Right lung (tissue), 5 donors: Measurements from ENCODE around the gene DIAPH2. TPM values are rescaled to one million over a fixed set of nuclear protein-coding genes. Genes with fewer than 3 reads are reported as not detected.

Experiments used
- DNase-seq, 2 donors: peaks; one replicate each; pipeline ENCODE4 v3.0.0-alpha.2; 2013
- polyA plus RNA-seq, 5 donors: library from polyadenylated mRNA; unstranded; fragments of 120-200 nt; gene quantifications; one replicate each; pipeline versions ENCODE4 v1.2.1 to v1.2.3, GENCODE V29; 2013; ENCODE audit warnings: inconsistent platforms in 1 of 5, low replicate concordance in 1 of 5; ENCODE audit not compliant: insufficient read length in 5 of 5, insufficient read depth in 1 of 5

DIAPH2 gene
- polyA plus RNA-seq, 5 donors = 9.0 to 18.4 (median 15.7) TPM

DNA sequence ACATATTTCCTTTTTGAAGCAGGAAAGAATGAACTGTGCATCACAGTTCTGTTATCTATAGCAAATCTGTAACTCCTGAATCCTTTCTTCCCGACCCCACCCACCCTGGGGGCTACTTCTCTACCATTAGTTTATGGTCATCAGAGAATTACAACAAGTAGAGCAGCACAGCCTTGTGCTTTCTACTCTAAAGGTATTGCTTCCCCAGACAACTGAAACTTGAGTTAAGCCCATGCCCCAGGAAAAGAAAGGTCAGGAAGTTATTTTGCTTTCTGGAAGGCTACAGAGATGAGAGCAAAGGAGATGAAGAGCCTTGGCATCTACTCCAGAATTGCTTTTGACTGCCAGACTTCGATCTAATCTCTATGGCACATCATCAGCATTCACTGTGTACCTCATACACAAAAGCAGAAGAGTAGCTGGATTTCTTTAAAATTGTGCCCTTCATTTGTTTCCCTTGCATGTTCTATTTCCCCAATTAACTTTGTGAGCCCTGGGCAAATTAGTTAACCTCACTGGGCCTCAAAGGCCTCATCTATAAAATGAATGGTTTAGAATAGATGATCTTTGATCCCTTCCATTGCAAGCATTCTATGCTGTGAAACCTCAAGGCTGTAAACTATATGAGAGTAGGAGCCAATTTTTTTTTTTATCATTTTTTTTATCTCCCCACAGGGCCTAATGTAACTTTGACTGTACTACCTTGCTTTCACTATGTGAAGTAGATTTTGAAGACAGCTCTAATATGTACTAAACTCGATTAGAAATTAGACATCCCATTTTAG is 794.7 kb downstream of the DIAPH2 start:
- no peak for DNase-seq

DNA sequence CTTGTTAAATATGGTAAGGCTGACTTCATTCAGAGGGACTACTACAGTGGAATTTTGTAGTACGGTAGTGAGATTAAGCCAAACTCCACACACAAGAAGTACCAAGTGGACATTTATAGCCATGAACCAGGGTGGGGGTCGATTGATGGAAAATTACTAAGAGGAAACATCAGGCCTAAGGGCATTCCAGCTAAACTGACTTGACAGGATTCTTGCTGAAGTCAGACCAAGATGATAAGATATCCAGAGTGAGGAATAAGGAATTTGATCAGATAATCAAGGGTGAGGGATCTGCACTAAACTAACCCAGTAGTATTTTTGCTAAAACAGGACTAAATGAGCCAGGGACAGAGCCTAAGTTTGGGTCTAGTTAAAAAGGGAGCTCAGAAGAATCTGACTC is 796.6 kb downstream of the DIAPH2 start:
- DNase-seq = no peak

DNA sequence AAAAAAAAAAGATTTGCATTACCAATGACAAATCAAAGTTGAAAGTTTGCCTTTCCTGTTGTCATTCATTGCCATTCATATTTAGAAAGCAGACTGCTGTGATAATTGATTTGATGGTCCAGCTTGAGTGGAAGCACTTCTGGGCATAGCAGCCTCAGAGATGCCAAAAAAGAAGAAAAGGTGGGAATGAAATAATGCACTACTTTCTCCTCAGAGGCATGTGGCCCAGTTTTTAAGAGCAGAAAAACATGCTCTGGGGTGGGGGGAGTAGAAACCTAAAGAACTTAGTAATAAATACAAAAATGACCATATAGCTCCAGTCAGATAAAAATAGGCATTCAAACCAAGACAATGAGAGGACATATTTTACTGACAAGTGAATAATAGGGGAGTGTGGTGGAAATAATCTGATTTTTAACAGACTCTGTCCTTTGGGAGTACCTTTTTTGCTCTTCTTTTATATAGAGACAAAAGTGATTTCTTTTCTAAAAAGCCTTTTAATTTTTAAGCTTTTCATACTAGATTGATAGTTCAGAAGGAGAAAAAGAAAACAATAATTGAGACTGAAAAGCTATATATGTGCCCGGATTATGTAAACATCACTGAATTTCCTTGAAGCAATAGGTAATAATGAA is 798.1 kb downstream of the DIAPH2 start:
- DNase-seq = no peak

DNA sequence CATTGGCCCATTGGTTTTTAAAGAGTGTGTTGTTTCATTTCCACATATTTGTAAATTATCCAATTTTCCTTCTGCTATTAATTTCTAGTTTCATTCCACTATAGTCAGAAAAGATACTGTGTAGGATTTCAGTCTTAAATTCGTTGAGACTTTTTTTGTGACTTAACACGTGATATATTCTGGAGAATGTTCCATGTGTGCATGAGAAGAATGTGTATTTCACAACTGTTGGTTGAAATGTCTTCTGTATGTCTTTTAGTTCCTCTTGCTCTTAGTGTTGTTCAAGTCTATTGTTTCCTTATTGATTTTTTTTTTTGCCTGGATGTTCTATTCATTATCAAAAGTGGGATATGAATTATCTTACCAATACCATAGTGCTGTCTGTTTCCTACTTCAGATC is 806.0 kb downstream of the DIAPH2 start:
- no peak for DNase-seq

DNA sequence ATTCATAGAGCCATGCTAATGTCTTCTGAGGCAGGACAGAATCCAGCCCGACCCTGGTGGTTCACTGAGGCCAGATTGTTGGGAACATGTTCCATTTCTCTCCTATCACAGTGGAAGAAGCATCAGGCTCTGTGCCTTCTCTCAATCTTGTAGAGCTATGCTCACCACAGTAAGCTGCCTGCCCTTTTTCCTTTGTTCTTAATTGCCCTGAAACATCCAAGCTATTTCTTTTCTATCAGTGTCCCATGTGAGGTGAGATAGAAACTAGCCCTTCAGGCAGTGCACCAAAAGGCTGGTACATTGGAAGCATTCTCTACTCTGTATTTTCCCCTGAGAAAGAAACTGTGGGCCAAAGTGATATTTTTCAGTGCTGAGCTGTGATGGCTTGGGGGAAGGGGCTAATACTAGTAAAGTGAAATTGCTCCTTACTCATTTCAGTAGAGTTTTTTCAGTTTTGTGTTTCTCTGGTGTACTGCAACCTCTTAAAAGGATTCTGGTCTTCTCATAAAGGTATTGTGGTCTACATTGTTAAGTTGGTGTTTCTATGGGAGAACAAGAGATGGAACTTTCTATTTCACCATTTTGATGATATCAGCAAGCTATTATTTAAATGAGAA is 810.2 kb downstream of the DIAPH2 start:
- DNase-seq = no peak

DNA sequence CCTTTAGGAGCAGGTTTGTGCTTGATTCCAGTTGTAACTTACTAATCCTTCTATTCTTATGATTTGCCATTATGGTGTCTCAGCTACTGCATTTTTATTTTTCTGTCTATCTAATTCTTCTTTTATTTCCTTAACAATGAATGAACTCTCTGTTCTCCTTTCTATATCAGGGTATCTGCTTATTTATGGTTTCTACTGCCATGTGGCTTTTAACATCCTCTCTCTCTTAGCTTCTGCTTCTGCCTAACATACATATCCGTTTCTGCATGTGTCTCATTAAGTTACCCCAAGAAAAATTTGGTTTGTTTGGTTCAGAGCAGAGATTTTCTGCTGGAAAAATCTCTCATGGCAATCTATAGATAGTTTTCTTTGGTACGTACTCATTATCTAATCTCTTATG is 813.5 kb downstream of the DIAPH2 start:
- no peak for DNase-seq

DNA sequence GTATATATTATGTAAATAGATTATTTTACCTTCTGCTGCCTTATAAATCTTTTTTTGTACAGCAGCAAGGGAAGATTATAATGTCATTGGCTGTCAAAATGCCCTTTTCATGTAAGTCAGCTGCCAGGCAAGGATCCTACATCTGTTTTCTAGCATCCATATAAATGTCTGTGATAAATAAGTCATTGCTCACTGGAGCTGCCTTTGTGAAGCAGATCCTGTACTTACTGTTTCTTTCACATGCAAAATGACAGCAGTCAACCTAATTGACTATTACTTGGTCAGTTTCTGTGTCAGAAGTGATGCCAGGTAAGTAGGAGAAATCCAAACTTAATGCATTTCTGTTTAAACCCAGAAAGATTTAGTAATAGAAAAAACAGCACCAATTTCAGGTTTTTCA is 819.8 kb downstream of the DIAPH2 start:
- DNase-seq = no peak

DNA sequence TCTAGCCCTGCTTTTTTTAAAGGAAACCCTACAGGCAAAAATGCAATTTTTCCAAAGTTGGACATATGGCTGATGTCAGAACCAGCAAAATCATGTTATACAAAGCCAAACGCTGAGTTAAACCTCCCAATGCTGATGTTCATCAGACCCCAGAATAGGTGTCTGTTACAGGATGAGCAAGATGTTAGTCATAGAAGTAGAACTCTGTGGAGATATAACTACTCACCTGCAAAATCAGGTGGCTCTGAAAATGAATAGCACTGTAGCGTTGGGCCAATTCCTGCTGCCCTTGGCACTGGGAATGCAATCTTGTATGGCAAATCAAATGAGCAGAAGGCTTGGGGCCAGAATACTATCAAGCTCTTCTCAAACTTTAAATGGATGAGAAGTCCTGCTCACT is 833.1 kb downstream of the DIAPH2 start:
- DNase-seq = no peak

DNA sequence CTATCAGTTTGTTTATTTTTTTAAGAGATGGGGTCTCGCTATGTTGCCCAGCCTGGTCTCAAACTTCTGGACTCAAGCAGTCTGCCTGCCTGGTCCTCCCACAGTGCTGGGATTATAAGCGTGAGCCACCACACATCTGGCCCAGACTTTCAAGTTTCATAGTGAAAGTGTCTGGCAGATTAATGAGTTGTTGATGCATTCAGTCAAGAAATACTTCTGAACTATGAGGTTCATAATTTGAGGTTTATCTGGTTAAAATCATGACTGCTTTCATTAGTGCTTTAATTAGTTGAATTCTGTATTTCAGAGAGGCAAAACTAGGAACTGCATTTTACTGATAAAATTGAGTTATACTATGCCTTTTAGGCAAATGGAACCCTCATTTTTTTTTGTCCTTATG is 837.7 kb downstream of the DIAPH2 start:
- DNase-seq = no peak

DNA sequence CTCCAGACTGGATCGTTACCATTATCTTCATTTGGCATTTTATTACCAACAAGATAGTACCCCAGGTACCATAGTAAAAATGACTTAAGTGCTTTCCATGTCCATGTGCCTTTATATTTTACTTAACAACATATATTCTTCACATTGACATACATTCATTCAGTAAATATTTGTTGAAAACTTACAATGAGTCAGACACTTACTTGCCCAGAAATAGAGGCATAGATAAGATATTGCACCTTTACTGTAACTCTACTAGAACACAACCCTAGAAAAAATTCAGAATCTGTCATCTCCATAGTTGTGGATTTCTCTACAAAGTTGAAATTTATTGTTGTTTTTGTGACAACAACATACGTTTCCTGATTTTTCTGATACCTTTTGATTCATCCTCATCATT is 839.7 kb downstream of the DIAPH2 start:
- no peak for DNase-seq

DNA sequence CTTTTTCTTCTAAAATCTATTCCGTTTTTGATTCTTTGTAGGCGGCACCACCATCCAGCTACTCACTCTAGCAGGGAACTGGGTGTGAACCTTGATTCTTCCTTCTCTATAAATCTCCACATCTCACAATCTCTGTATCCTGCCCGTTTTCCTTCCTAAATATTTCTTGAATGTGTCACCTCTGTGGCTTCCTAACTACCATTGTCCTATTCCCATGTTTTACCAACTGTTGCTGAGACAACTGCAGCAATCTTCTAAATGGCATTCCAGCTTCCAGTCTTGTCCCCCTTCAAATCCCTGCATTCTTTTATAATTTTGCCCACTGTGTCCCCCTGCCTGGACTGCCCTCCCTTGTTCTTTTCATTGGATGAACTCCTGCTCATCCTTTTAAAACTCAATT is 840.4 kb downstream of the DIAPH2 start:
- no peak for DNase-seq

DNA sequence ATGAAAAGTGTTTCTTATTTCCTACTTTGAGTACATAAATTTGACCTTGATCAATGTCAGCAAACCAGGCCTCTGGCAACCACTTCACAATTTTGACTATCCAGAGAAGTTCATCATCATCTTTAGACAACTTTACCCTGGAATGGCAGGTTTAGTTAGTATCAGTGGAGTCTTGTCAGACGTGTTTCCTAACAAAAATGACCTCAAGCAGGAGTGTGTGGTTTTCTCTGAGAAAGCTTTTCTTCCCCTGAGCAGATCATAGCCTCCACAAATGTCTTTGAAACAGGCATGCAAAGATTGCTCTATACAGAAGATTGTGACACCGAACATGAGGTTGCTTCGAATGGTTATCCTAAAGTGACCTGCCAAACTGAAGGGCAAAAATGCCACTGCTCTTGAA is 841.3 kb downstream of the DIAPH2 start:
- no peak for DNase-seq

DNA sequence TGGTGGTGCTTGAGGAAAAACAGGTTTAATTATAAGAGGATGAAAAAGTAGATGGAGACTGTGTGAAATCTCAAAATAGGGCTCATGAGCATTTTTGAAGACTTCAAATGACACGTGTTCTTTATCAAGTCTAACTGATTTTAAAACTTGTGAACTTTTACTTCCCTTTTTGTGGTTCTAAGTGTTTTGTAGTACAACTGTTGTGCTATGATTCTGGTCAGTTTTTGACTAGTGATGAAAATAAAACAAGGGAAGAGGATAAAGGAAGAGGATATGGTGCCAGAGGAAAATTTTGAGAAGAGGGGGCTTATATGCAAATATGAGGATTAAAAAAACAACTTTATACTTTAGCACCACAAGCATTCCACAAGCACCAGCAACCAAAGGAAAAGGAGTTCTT is 843.1 kb downstream of the DIAPH2 start:
- no peak for DNase-seq

DNA sequence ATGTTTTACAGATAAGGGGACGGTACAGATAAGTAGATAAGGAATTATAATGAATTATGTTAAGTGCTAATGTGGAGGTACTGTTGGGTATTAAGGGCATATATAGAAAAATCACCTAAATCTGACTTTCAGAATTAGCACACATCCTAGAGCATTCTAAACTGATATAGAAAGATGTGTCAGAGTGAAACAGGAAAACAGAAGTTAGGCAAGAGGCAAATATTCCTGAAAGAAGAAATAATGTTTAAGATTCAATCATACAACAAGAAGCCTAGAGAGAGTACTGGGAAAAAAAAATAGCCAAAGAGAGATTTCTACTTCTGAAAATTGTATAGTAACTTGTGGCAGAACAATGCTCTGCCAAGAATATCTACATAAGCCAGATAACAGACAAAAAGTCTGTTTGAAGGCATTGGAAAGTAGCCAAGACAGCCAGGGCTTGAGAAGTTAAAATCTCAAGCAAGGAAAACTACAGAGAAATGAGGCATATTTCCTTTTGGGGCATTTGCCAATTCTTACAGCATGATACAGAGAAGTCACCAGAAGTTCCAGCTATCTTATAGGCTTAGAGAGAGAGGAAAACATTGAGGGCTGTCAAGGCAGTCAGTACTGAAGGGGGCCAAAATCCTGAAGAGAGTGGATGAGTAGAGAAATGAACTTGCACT is 845.0 kb downstream of the DIAPH2 start:
- DNase-seq = no peak

DNA sequence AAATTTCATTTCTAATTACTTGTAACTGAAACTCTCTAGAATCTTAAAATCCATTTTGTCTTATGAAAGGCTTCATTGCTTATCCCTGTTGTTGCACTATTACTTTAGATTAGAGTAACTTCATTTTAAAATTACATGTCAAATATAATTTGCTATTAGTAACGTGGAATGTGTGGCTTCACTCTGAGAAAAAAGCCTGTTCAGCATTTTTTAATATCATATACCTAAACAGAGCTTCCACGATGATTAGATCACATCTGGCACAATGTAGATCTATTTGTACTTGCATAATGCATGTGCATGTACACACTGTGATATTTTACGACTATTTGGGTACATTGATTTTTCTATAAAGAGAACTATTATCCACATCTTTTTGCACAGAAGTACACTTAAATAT is 847.2 kb downstream of the DIAPH2 start:
- no peak for DNase-seq

DNA sequence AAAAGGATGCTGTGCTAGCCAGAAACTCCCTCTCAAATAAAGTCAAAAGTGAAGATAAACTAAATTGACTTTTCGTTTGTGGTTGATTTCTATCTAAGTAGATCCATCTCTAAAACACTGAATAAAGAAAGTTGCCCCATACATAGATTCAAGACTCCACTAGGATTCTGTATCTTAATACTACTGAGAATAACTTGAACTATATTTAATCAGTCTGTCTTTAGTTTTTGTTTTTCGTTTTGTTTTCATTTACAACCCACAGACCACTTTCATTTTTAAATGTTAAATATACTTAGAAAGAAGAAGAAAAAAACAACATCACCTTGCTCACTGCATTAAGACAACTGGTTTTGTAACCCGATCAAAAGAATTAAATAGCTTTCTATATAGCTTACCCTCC is 854.1 kb downstream of the DIAPH2 start:
- DNase-seq = no peak

DNA sequence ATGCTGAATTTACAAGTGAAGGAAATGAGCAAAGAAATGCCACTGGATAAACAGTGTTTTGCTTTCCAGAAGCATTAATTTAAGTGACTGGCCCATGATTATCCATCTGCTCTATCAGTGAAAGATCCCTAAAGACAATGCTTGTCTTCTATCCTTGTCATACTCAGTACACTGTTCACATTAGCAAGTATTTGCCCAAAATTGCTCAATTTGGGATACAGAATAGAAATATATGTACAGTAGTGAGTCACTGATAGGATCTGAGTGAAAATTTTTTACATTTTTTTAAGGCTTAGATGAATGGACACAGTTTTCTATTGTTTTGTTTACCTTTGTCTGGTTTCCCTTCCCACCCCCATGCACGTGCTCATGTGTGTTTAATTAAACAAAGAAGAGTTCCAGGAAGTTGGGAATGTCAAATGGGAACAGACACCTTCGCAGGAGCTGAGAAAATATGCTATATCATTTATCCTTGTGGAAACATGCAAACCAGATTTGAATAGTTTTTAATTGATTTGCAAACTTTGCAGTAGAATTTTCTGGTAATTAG is 855.4 kb downstream of the DIAPH2 start:
- DNase-seq = no peak

DNA sequence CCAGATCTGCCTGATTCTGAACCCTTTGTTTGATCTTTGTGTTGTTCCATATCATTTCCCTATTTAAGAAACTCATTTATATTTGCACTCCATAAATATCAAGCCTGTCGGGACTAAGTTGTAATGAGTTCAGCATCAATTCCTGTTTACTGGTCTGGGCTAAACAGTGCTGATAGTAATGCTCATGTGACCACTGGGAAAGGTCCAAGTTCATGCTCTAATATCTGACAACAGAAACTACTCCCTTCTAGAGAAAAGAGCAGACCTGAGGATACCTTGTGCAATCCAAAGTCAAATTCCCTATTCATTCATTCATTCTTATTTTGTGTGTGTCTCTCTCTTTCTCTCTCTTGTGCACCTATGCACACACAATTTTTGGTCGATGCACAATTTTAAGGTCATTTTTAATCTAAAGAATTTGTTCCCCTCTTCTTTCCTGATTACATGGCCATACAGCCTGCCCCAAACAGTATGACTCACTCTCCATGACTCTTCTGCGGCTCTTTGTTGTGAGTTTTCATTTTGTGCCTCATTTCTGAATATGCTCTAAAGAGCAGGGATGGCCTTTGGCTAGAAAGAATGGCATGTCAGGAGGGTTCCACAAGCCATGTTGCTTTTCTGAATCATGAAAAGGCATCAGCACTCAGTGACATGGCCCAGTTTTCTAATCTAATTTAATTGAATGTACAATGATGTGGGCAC is 863.4 kb downstream of the DIAPH2 start:
- no peak for DNase-seq

DNA sequence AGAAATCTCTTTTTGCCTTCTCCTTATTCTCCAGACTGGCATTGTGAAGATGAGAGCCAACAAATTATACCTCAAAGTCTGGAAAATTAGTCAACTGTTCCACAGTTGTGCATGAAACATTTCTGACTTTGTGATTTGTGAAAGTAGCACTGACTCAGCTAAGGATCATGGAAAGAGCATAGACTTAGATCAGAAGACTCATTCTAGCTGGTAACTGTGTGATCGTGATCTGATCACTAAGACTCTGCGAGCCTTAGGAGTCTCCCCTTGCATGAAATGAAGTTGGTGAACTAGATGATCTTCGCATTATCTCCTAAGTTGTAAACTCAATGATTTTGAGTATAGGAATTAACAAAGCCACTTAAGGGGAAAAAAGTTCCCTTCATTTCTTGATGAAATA is 867.2 kb downstream of the DIAPH2 start:
- no peak for DNase-seq

DNA sequence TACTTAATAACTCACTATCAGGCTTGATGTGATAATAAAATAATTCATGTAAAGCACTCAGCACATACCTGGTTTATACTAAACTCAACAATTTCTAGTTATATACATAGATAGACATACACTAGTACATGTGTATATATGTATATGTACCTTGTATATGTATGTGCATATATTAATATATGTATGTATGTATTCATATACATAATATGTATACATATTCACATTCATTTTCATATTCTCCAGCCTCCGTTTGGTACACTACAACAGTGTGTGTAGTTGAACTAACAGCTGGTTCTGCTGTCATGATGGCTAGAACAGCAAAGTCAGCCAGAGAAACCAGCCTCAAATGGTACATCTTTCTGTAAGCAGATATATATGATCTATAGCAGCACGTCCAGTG is 869.2 kb downstream of the DIAPH2 start:
- no peak for DNase-seq

DNA sequence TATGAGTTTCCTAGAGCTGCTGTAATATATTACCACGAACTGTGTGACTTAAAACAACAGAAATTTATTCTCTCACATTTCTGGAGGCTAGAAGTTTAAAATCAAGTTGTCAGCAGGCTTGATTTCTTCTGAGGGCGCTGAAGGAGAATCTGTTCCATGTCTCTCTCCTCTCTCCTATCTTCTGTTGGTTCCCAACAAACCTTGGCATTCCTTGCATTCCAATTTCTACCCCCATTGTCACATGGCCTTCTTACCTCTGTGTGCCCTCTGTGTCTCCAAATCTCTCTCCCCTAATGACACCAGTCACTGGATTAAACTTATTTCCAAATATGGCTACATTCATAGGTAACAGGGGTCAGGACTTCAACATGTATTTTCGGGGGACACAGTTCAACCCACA is 871.7 kb downstream of the DIAPH2 start:
- DNase-seq = no peak
